ENCODE results near the gene HAUS8. TPM values are rescaled to one million over a fixed set of nuclear protein-coding genes. Genes with fewer than 3 reads are reported as not detected.

Gene HAUS8
- total and polyA plus RNA-seq, 9 of the 15 experiments (the other 6 are each of a cell fraction or from before 2014, with no cell fraction given) = 20.5 to 53.2 (median 36.0) TPM

- TF ChIP-seq, protein P1, sequence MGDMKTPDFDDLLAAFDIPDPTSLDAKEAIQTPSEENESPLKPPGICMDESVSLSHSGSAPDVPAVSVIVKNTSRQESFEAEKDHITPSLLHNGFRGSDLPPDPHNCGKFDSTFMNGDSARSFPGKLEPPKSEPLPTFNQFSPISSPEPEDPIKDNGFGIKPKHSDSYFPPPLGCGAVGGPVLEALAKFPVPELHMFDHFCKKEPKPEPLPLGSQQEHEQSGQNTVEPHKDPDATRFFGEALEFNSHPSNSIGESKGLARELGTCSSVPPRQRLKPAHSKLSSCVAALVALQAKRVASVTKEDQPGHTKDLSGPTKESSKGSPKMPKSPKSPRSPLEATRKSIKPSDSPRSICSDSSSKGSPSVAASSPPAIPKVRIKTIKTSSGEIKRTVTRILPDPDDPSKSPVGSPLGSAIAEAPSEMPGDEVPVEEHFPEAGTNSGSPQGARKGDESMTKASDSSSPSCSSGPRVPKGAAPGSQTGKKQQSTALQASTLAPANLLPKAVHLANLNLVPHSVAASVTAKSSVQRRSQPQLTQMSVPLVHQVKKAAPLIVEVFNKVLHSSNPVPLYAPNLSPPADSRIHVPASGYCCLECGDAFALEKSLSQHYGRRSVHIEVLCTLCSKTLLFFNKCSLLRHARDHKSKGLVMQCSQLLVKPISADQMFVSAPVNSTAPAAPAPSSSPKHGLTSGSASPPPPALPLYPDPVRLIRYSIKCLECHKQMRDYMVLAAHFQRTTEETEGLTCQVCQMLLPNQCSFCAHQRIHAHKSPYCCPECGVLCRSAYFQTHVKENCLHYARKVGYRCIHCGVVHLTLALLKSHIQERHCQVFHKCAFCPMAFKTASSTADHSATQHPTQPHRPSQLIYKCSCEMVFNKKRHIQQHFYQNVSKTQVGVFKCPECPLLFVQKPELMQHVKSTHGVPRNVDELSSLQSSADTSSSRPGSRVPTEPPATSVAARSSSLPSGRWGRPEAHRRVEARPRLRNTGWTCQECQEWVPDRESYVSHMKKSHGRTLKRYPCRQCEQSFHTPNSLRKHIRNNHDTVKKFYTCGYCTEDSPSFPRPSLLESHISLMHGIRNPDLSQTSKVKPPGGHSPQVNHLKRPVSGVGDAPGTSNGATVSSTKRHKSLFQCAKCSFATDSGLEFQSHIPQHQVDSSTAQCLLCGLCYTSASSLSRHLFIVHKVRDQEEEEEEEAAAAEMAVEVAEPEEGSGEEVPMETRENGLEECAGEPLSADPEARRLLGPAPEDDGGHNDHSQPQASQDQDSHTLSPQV (IDR thresholded peaks at IDR 0.05) = no peak
- TF ChIP-seq PCBP1 (IDR thresholded peaks at IDR 0.05; ENCODE audit: low read depth, low read length, poor library complexity, severe bottlenecking) (peak; percentile 7), ZNF511 (CRISPR knock-in tag; IDR thresholded peaks at IDR 0.05) (peak; percentile 26; the same call in 1 of the 2 replicates), GTF2F1 (IDR thresholded peaks at IDR 0.05; ENCODE audit: low read depth, low read length) (no peak), ZNF445 (CRISPR knock-in tag; IDR thresholded peaks at IDR 0.05; ENCODE audit: low read depth) (no peak), FOXP1 (CRISPR knock-in tag; IDR thresholded peaks at IDR 0.05) (0 out of 2 replicates have a peak, but pooled peaks have one; percentile 10), HDAC1 (IDR thresholded peaks at IDR 0.05) (peak in 1 of 2 experiments; percentile 74; a peak in 2 of 4 replicates), SMARCA4 (IDR thresholded peaks at IDR 0.05) (peak; percentile 31; the same call in 1 of the 2 replicates), DIDO1 (tag; IDR thresholded peaks at IDR 0.05; ENCODE audit: low read depth) (no peak), NONO (IDR thresholded peaks at IDR 0.05; ENCODE audit: low read depth in 2 of 2, low read length in 1 of 2) (no peak), ZBTB43 (CRISPR knock-in tag; IDR thresholded peaks at IDR 0.05) (0 out of 2 replicates have a peak, but pooled peaks have one; percentile 60), KDM5B (IDR thresholded peaks at IDR 0.05; ENCODE audit: insufficient replicate concordance, low read depth, low read length) (peak; percentile 55), PHF8 (IDR thresholded peaks at IDR 0.05; ENCODE audit: borderline replicate concordance, low read length) (peak; percentile 66; the same call in 1 of the 2 replicates), ZNF57 (CRISPR knock-in tag; IDR thresholded peaks at IDR 0.05) (no peak)
Measured at GRCh38 chr19:17075864-17076542, 751 bp upstream of the HAUS8 start (continued).
